OCI-LY1 (cell line): ENCODE data around the gene DAAM1.

ENCODE experiments used
- CTCF ChIP-seq: fragments of 200-600 bp; sonication (generic), shearing (Covaris generic); IDR thresholded peaks from 2 replicates; pipeline ENCODE4 v1.5.1; 2017; ENCODE audit warnings: mild to moderate bottlenecking, antibody characterized with exemption, low read length, moderate library complexity, mixed read lengths
- EZH2 ChIP-seq: fragments of 200-600 bp; sonication (generic), shearing (Covaris generic); IDR thresholded peaks from 2 replicates; pipeline ENCODE4 v1.8.0; 2017; ENCODE audit warnings: borderline replicate concordance, mixed run types, mild to moderate bottlenecking, antibody characterized with exemption, low read length, moderate library complexity, mixed read lengths

- no peak for TF ChIP-seq CTCF
- TF ChIP-seq EZH2 = no peak
These were observed 144.8 kb downstream of the DAAM1 start for GRCh38 chr14:59333235-59333634.
